Activated B cell treated with CpG ODN at 0.5 μM for 24 hours (primary cell): ENCODE results near the gene KSR2. TPM values are rescaled to one million over a fixed set of nuclear protein-coding genes. Genes with fewer than 3 reads are reported as not detected.

Source experiments
- ATAC-seq: fragments of 200-7000 bp; cut with Tn5 transposase; one replicate; pipeline ENCODE4 v1.10.0; 2021; ENCODE audit warnings: low read depth, mild to moderate bottlenecking, moderate library complexity
- CTCF ChIA-PET: fragments of 350-600 bp; sonication (Branson Sonifier 250); formaldehyde crosslinking; loops from one replicate; lab custom pipeline; 2021; ENCODE audit warnings: antibody characterized with exemption; lab: Charles Lee
- POLR2A ChIA-PET: fragments of 350-600 bp; sonication (Branson Sonifier 250); formaldehyde crosslinking; loops from one replicate; lab custom pipeline; 2021; ENCODE audit warnings: antibody characterized with exemption; lab: Charles Lee
- DNase-seq: peaks from one replicate; pipeline ENCODE4 v3.0.0; 2022
- H3K27ac Mint-ChIP-seq: one replicate; pipeline ENCODE4 v1.8.0; 2020; ENCODE audit warnings: mixed read lengths
- H3K27me3 Mint-ChIP-seq: one replicate; pipeline ENCODE4 v1.8.0; 2021; ENCODE audit warnings: mixed read lengths
- H3K36me3 Mint-ChIP-seq: one replicate; pipeline ENCODE4 v1.8.0; 2021; ENCODE audit warnings: low read depth, mixed read lengths
- H3K4me1 Mint-ChIP-seq: one replicate; pipeline ENCODE4 v1.8.0; 2021; ENCODE audit warnings: mixed read lengths
- H3K4me3 Mint-ChIP-seq: one replicate; pipeline ENCODE4 v1.8.0; 2020; ENCODE audit warnings: mild to moderate bottlenecking, mixed read lengths
- H3K9me3 Mint-ChIP-seq: one replicate; pipeline ENCODE4 v1.8.0; 2020; ENCODE audit warnings: mixed read lengths
- intact Hi-C: fragments of 100-400 bp; cut with micrococcal nuclease; formaldehyde crosslinking; loops from one replicate; pipeline ENCODE4 v1.15.1; 2024
- total RNA-seq: library from RNA; stranded (reverse); gene quantifications from 2 replicates; pipeline ENCODE4 v1.2.3, GENCODE V29; 2022
- TF ChIP-seq, protein P1 (sequence below): fragments of 200-600 bp; IDR thresholded peaks from one replicate; pipeline ENCODE4 v1.8.0; 2022; ENCODE audit warnings: antibody characterized with exemption, mild to moderate bottlenecking

Gene KSR2
- total RNA-seq, 1 donor from 2014 or later: not detected

GRCh38 chr12:117622741-117623140 lies 346.0 kb downstream of the KSR2 start:
- intact Hi-C loops: no loop called here
- ChIA-PET CTCF (no interaction called here), POLR2A (no interaction called here)
- TF ChIP-seq, protein P1, sequence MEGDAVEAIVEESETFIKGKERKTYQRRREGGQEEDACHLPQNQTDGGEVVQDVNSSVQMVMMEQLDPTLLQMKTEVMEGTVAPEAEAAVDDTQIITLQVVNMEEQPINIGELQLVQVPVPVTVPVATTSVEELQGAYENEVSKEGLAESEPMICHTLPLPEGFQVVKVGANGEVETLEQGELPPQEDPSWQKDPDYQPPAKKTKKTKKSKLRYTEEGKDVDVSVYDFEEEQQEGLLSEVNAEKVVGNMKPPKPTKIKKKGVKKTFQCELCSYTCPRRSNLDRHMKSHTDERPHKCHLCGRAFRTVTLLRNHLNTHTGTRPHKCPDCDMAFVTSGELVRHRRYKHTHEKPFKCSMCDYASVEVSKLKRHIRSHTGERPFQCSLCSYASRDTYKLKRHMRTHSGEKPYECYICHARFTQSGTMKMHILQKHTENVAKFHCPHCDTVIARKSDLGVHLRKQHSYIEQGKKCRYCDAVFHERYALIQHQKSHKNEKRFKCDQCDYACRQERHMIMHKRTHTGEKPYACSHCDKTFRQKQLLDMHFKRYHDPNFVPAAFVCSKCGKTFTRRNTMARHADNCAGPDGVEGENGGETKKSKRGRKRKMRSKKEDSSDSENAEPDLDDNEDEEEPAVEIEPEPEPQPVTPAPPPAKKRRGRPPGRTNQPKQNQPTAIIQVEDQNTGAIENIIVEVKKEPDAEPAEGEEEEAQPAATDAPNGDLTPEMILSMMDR: no peak
- Mint-ChIP-seq H3K27ac (no peak overlapping the region), H3K27me3 (no peaks in the 10 kb centered on the region), H3K4me3 (no peak overlapping the region), H3K4me1 (no peaks in the 10 kb centered on the region), H3K36me3 (no peaks in the 10 kb centered on the region), H3K9me3 (peaks cover 3% of the 10 kb centered on the region)
- ATAC-seq (no peak), DNase-seq (no peak)

GRCh38 chr12:117622087-117622486 lies 346.7 kb downstream of the KSR2 start:
- Mint-ChIP-seq H3K27ac (no peak overlapping the region), H3K4me3 (no peak overlapping the region), H3K36me3 (no peaks in the 10 kb centered on the region), H3K9me3 (peaks cover 3% of the 10 kb centered on the region), H3K4me1 (no peaks in the 10 kb centered on the region), H3K27me3 (no peaks in the 10 kb centered on the region)
- DNase-seq: no peak
- ChIA-PET CTCF (no interaction called here), POLR2A (no interaction called here)
- TF ChIP-seq, protein P1: no peak
- intact Hi-C loops: no loop called here
- ATAC-seq: no peak

- CTCF ChIA-PET: no interaction called here
- intact Hi-C loops: no loop called here
- H3K27ac Mint-ChIP-seq: no peak overlapping the region
- DNase-seq (no peak), ATAC-seq (no peak)
- TF ChIP-seq, protein P1: no peak
- H3K27me3 Mint-ChIP-seq: no peaks in the 10 kb centered on the region
- H3K9me3 Mint-ChIP-seq: peaks cover 3% of the 10 kb centered on the region
- POLR2A ChIA-PET: no interaction called here
- no peak overlapping the region for H3K4me3 Mint-ChIP-seq
- H3K36me3 Mint-ChIP-seq: no peaks in the 10 kb centered on the region
- H3K4me1 Mint-ChIP-seq: no peaks in the 10 kb centered on the region
These were observed 361.0 kb downstream of the KSR2 start for GRCh38 chr12:117607778-117608177.

GRCh38 chr12:117606945-117607344 lies 361.8 kb downstream of the KSR2 start:
- ChIA-PET CTCF (no interaction called here), POLR2A (no interaction called here)
- TF ChIP-seq, protein P1: no peak
- ATAC-seq: no peak
- H3K4me3 Mint-ChIP-seq: no peak overlapping the region
- intact Hi-C loops: no loop called here
- no peaks in the 10 kb centered on the region for H3K27me3 Mint-ChIP-seq
- H3K27ac Mint-ChIP-seq: no peak overlapping the region
- no peaks in the 10 kb centered on the region for H3K4me1 Mint-ChIP-seq
- no peaks in the 10 kb centered on the region for H3K36me3 Mint-ChIP-seq
- peaks cover 3% of the 10 kb centered on the region for H3K9me3 Mint-ChIP-seq
- no peak for DNase-seq

GRCh38 chr12:117606024-117606423 lies 362.8 kb downstream of the KSR2 start:
- intact Hi-C loops: no loop called here
- CTCF ChIA-PET: no interaction called here
- TF ChIP-seq, protein P1: no peak
- DNase-seq (no peak), ATAC-seq (no peak)
- no peaks in the 10 kb centered on the region for H3K4me1 Mint-ChIP-seq
- H3K9me3 Mint-ChIP-seq: no peaks in the 10 kb centered on the region
- no peak overlapping the region for H3K27ac Mint-ChIP-seq
- no peaks in the 10 kb centered on the region for H3K27me3 Mint-ChIP-seq
- no peak overlapping the region for H3K4me3 Mint-ChIP-seq
- POLR2A ChIA-PET: no interaction called here
- no peaks in the 10 kb centered on the region for H3K36me3 Mint-ChIP-seq
